Umbilical cord (tissue), 2 donors: ENCODE measurements around the gene METTL1. TPM values are rescaled to one million over a fixed set of nuclear protein-coding genes. Genes with fewer than 3 reads are reported as not detected.
"Not testable (repeated sequence)": the region's sequence is repeated elsewhere in the genome, so short reads cannot be mapped to it uniquely, and the experiment has no call there.

ENCODE experiments used
- DNase-seq: peaks from one replicate; pipeline ENCODE4 v3.0.0-alpha.2; 2015; ENCODE audit warnings: low spot score
- total RNA-seq: library from RNA; depleted of rRNA; stranded (reverse); fragments of >200 nt; gene quantifications from one replicate; pipeline ENCODE4 v1.2.3, GENCODE V29; 2014; ENCODE audit warnings: low replicate concordance; ENCODE audit not compliant: insufficient read depth

METTL1 gene
- total RNA-seq: not detected

- peak; percentile 99 for DNase-seq
These were observed at the start of gene METTL1 for GRCh38 chr12:57771873-57772428. Gene METTL1 (minus strand): TSS chr12:57772105. CDS start chr12:57772083, 22 bp downstream.

- not testable (repeated sequence) for DNase-seq
These were observed 49.1 kb upstream of the METTL1 start for GRCh38 chr12:57821015-57821414.

- DNase-seq: not testable (repeated sequence)
These were observed 48.2 kb upstream of the METTL1 start for GRCh38 chr12:57820119-57820518.

- not testable (repeated sequence) for DNase-seq
These were observed 46.1 kb upstream of the METTL1 start for GRCh38 chr12:57817990-57818331.

- no peak for DNase-seq
These were observed 45.5 kb upstream of the METTL1 start for GRCh38 chr12:57817261-57817989.

- DNase-seq: no peak
These were observed 44.9 kb upstream of the METTL1 start for GRCh38 chr12:57816855-57817151.

GRCh38 chr12:57816001-57816854 is 44.3 kb upstream of the METTL1 start:
- no peak for DNase-seq

- DNase-seq: no peak
These were observed 43.5 kb upstream of the METTL1 start for GRCh38 chr12:57815177-57816000.

GRCh38 chr12:57813971-57814772 is 42.3 kb upstream of the METTL1 start:
- DNase-seq: no peak

- no peak for DNase-seq
These were observed 41.4 kb upstream of the METTL1 start for GRCh38 chr12:57813111-57813970.

- DNase-seq: no peak
These were observed 39.3 kb upstream of the METTL1 start for GRCh38 chr12:57811028-57811755.

GRCh38 chr12:57810450-57810849 is 38.5 kb upstream of the METTL1 start:
- DNase-seq: no peak

- DNase-seq: no peak
These were observed 37.5 kb upstream of the METTL1 start for GRCh38 chr12:57809425-57809824.

GRCh38 chr12:57808351-57808750 is 36.4 kb upstream of the METTL1 start:
- no peak for DNase-seq

GRCh38 chr12:57807285-57807684 is 35.4 kb upstream of the METTL1 start:
- no peak for DNase-seq

GRCh38 chr12:57806677-57807076 is 34.8 kb upstream of the METTL1 start:
- no peak for DNase-seq

GRCh38 chr12:57803319-57803893 is 31.5 kb upstream of the METTL1 start:
- peak; percentile 43 for DNase-seq

- DNase-seq: no peak
These were observed 30.7 kb upstream of the METTL1 start for GRCh38 chr12:57802607-57803006.

GRCh38 chr12:57800965-57801364 is 29.1 kb upstream of the METTL1 start:
- no peak for DNase-seq
